Measurements from ENCODE around the gene ROBO1. TPM values are rescaled to one million over a fixed set of nuclear protein-coding genes. Genes with fewer than 3 reads are reported as not detected.

Gene ROBO1
- polyA plus RNA-seq, 1 donor (not counting 4 experiments of a cell fraction or from before 2014, with no cell fraction given), result 27.1 TPM

DNA sequence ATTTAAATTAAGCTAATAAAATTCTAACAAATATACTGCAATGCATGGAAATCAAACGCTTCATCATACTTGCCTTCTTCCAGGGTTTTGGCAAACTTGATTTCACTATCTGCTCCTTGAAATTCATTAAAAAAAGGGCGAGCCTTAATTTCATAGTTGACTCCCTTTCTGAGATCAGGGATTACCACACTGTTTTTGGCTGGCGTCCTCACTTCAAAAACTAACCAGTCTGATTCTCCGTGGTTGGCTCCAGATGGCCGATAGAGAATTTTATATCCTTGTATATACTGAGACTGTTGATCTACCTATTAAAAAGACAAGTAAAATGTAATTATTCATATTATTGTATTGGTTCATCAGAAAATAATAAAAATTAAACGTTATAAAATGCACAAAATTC is 1106.8 kb downstream of the ROBO1 start:
- dilution Hi-C loops (cut with MboI; ENCODE audit: extremely low pct_ligation_motif_present, low sequenced_read_pairs), result no loop called here
- no peaks in the 10 kb centered on the region for H3K9me3 ChIP-seq (ENCODE audit: control insufficient read depth, low read depth, low read length)
- no peaks in the 10 kb centered on the region for H3K79me2 ChIP-seq (ENCODE audit: control insufficient read depth, insufficient read depth, low read length)
- H3K4me1 ChIP-seq (ENCODE audit: control insufficient read depth, extremely low read depth, insufficient read depth, low read length), result peaks cover 3% of the 10 kb centered on the region
- TF ChIP-seq EZH2 (IDR thresholded peaks at IDR 0.05; ENCODE audit: low read length), result no peak
- TF ChIP-seq, protein P1, sequence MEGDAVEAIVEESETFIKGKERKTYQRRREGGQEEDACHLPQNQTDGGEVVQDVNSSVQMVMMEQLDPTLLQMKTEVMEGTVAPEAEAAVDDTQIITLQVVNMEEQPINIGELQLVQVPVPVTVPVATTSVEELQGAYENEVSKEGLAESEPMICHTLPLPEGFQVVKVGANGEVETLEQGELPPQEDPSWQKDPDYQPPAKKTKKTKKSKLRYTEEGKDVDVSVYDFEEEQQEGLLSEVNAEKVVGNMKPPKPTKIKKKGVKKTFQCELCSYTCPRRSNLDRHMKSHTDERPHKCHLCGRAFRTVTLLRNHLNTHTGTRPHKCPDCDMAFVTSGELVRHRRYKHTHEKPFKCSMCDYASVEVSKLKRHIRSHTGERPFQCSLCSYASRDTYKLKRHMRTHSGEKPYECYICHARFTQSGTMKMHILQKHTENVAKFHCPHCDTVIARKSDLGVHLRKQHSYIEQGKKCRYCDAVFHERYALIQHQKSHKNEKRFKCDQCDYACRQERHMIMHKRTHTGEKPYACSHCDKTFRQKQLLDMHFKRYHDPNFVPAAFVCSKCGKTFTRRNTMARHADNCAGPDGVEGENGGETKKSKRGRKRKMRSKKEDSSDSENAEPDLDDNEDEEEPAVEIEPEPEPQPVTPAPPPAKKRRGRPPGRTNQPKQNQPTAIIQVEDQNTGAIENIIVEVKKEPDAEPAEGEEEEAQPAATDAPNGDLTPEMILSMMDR (optimal IDR thresholded peaks at IDR 0.05 in 1 of 3, IDR thresholded peaks at IDR 0.05 in 1 of 3, conservative IDR thresholded peaks at IDR 0.05 in 1 of 3; ENCODE audit: extremely low read depth in 1 of 3, insufficient read depth in 2 of 3, low read length in 3 of 3), result no peak
- no peaks in the 10 kb centered on the region for H4K20me1 ChIP-seq (ENCODE audit: control insufficient read depth, extremely low read depth, insufficient read depth, low read length)
- no peaks in the 10 kb centered on the region for H3K27me3 ChIP-seq (ENCODE audit: control insufficient read depth, extremely low read depth, insufficient read depth, low read length)
- no peak overlapping the region for H2AFZ ChIP-seq (ENCODE audit: control insufficient read depth, low read length)
- no peak overlapping the region for H3K9ac ChIP-seq (ENCODE audit: control insufficient read depth, extremely low read depth, insufficient read depth, low read length)
- H3K4me2 ChIP-seq (ENCODE audit: control insufficient read depth, extremely low read depth, insufficient read depth, low read depth, low read length), result no peak overlapping the region
- H3K27ac ChIP-seq (ENCODE audit: control insufficient read depth, insufficient read depth, low read length), result no peak overlapping the region
- H3K36me3 ChIP-seq (ENCODE audit: control insufficient read depth in 2 of 2, extremely low read depth in 1 of 2, insufficient read depth in 2 of 2, low read length in 2 of 2), result peaks cover 0 to 2% of the 10 kb centered on the region in 2 experiments
- no peak for FAIRE-seq
- no peak for DNase-seq (ENCODE audit: low read depth, low spot score)
- H3K4me3 ChIP-seq (ENCODE audit: control insufficient read depth in 2 of 3, extremely low read depth in 1 of 3, insufficient read depth in 2 of 3, low read depth in 1 of 3, low read length in 3 of 3), result no peak overlapping the region
- H3K9me1 ChIP-seq (ENCODE audit: control insufficient read depth, extremely low read depth, insufficient read depth, low read length), result no peaks in the 10 kb centered on the region

DNA sequence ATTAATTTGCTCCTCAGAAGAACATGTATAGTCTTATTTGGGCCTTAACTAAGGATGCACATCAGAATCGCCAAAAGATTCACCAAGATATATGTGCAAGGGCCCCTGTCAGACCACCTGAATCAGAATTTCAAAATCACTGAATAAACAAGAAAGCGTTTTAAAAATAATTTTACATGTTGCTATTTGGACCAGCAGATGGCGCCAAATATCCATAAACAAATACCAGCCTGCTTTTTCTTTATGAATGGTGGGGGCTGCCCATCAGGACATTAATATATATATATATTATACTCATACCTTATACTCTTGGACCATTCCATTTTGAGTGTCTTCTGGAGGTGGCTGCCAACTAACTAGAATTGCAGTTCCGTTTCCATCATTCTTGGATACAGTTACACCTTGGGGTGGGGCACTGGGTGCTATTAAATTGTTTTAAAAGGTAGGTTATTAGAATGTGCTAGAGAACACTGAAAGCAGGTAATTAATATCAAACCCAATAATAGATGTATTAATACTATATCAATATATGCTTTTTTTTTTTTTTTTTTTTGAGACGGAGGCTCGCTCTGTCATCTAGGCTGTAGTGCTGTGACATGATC is 1108.3 kb downstream of the ROBO1 start:
- dilution Hi-C loops (cut with MboI; ENCODE audit: extremely low pct_ligation_motif_present, low sequenced_read_pairs), result no loop called here
- H3K9ac ChIP-seq (ENCODE audit: control insufficient read depth, extremely low read depth, insufficient read depth, low read length), result no peak overlapping the region
- no peak overlapping the region for H3K27ac ChIP-seq (ENCODE audit: control insufficient read depth, insufficient read depth, low read length)
- H3K4me2 ChIP-seq (ENCODE audit: control insufficient read depth, extremely low read depth, insufficient read depth, low read depth, low read length), result no peak overlapping the region
- no peaks in the 10 kb centered on the region for H3K9me1 ChIP-seq (ENCODE audit: control insufficient read depth, extremely low read depth, insufficient read depth, low read length)
- no peaks in the 10 kb centered on the region for H3K4me1 ChIP-seq (ENCODE audit: control insufficient read depth, extremely low read depth, insufficient read depth, low read length)
- FAIRE-seq (no peak), DNase-seq (ENCODE audit: low read depth, low spot score) (no peak)
- no peak overlapping the region for H2AFZ ChIP-seq (ENCODE audit: control insufficient read depth, low read length)
- no peaks in the 10 kb centered on the region for H3K79me2 ChIP-seq (ENCODE audit: control insufficient read depth, insufficient read depth, low read length)
- no peaks in the 10 kb centered on the region for H4K20me1 ChIP-seq (ENCODE audit: control insufficient read depth, extremely low read depth, insufficient read depth, low read length)
- no peaks in the 10 kb centered on the region for H3K27me3 ChIP-seq (ENCODE audit: control insufficient read depth, extremely low read depth, insufficient read depth, low read length)
- H3K9me3 ChIP-seq (ENCODE audit: control insufficient read depth, low read depth, low read length), result no peaks in the 10 kb centered on the region
- peaks cover 0 to 2% of the 10 kb centered on the region in 2 experiments for H3K36me3 ChIP-seq (ENCODE audit: control insufficient read depth in 2 of 2, extremely low read depth in 1 of 2, insufficient read depth in 2 of 2, low read length in 2 of 2)
- no peak overlapping the region for H3K4me3 ChIP-seq (ENCODE audit: control insufficient read depth in 2 of 3, extremely low read depth in 1 of 3, insufficient read depth in 2 of 3, low read depth in 1 of 3, low read length in 3 of 3)
- TF ChIP-seq, protein P1 (optimal IDR thresholded peaks at IDR 0.05 in 1 of 3, IDR thresholded peaks at IDR 0.05 in 1 of 3, conservative IDR thresholded peaks at IDR 0.05 in 1 of 3; ENCODE audit: extremely low read depth in 1 of 3, insufficient read depth in 2 of 3, low read length in 3 of 3), result peak in 2 of 3 experiments; percentile 17 to 46
- TF ChIP-seq EZH2 (IDR thresholded peaks at IDR 0.05; ENCODE audit: low read length), result no peak
